Mesendoderm (in vitro differentiated cells): ENCODE measurements around the gene PHF12.
"Not testable (repeated sequence)": the region's sequence is repeated elsewhere in the genome, so short reads cannot be mapped to it uniquely, and the experiment has no call there.

Source experiments
- DNase-seq: peaks from one replicate; pipeline ENCODE4 v3.0.0; 2013
- H2AK5ac ChIP-seq: 2 replicates; pipeline ENCODE4 v1.6.1; 2013; ENCODE audit warnings: low read length, inconsistent platforms
- H2BK120ac ChIP-seq: 2 replicates; pipeline ENCODE4 v1.6.1; 2013; ENCODE audit warnings: low read depth, mild to moderate bottlenecking, low read length, moderate library complexity, mixed read lengths
- H2BK15ac ChIP-seq: replicated peaks from 2 replicates; pipeline ENCODE4 v1.6.1; 2013; ENCODE audit warnings: low read depth, mild to moderate bottlenecking, moderate library complexity
- H2BK5ac ChIP-seq: 2 replicates; pipeline ENCODE4 v1.6.1; 2013; ENCODE audit warnings: low read length, inconsistent platforms
- H3K18ac ChIP-seq: 2 replicates; pipeline ENCODE4 v1.6.1; 2013; ENCODE audit warnings: mild to moderate bottlenecking, low read length, mixed read lengths
- H3K23ac ChIP-seq: one replicate; pipeline ENCODE4 v1.6.1; 2013; ENCODE audit warnings: low read length
- H3K27ac ChIP-seq: 2 replicates; pipeline ENCODE4 v1.5.1; 2013; ENCODE audit warnings: low read depth, mild to moderate bottlenecking, inconsistent platforms, low read length, moderate library complexity
- H3K27me3 ChIP-seq: 2 replicates; pipeline ENCODE4 v1.6.1; 2013; ENCODE audit warnings: low read length, control low read depth, mild to moderate bottlenecking, inconsistent platforms; ENCODE audit not compliant: insufficient read depth, poor library complexity
- H3K36me3 ChIP-seq: 2 replicates; pipeline ENCODE4 v1.6.1; 2013; ENCODE audit warnings: low read length, inconsistent platforms; ENCODE audit not compliant: control insufficient read depth, insufficient read depth
- H3K4ac ChIP-seq: one replicate; pipeline ENCODE4 v1.6.1; 2013; ENCODE audit warnings: low read depth, mild to moderate bottlenecking, low read length, moderate library complexity
- H3K4me1 ChIP-seq: 2 replicates; pipeline ENCODE4 v1.6.1; 2013; ENCODE audit warnings: low read depth, low read length, inconsistent platforms; ENCODE audit not compliant: control insufficient read depth
- H3K4me2 ChIP-seq: 2 replicates; pipeline ENCODE4 v1.6.1; 2013; ENCODE audit warnings: low read length
- H3K4me3 ChIP-seq: 2 replicates; pipeline ENCODE4 v1.5.1; 2013; ENCODE audit warnings: mild to moderate bottlenecking, low read length
- H3K56ac ChIP-seq: one replicate; pipeline ENCODE4 v1.6.1; 2013; ENCODE audit warnings: low read length
- H3K79me1 ChIP-seq: 2 replicates; pipeline ENCODE4 v1.6.1; 2013; ENCODE audit warnings: low read length, inconsistent platforms
- H3K79me2 ChIP-seq: 2 replicates; pipeline ENCODE4 v1.6.1; 2013; ENCODE audit warnings: mild to moderate bottlenecking, low read length; ENCODE audit not compliant: control insufficient read depth, insufficient read depth
- H3K9ac ChIP-seq: 2 replicates; pipeline ENCODE4 v1.6.1; 2013; ENCODE audit warnings: low read length, inconsistent platforms
- H4K5ac ChIP-seq: one replicate; pipeline ENCODE4 v1.6.1; 2013; ENCODE audit warnings: low read length
- H4K8ac ChIP-seq: one replicate; pipeline ENCODE4 v1.6.1; 2013; ENCODE audit warnings: low read depth, mild to moderate bottlenecking, control low read depth, low read length, moderate library complexity
- WGBS: extraction: QIAGEN DNeasy Blood & Tissue Kit; methylation state at CpG from one replicate; pipeline ENCODE4 v1.1.7; 2013; ENCODE audit warnings: low lambda C conversion rate, missing lambda C conversion rate; ENCODE audit not compliant: insufficient coverage; ENCODE audit errors: extremely low coverage; 5-methylcytosine and 5-hydroxymethylcytosine counted together

PHF12 gene

DNA sequence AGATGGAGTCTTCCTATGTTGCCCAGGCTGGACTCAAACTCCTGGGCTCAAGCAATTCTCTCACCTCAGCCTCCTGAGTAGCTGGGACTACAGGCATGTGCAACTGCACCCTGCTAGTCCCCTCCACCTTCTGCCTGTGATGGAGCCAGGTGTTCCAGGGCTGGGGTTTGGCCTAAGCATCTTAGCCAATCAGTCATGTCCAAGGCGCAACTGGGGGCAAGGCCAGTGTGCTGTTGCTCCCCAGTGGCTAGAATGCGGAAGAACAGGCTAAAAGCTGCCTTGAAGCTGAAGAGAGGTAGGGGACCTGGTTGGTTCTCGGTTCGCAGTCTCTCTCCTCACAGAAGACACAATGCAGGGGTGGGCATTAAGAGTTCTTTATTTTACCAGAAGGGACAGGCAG lies 72.3 kb downstream of the PHF12 start:
- Histone ChIP-seq H3K9ac (no peak overlapping the region), H3K4me2 (no peak overlapping the region), H3K4me1 (peaks cover 3% of the 10 kb centered on the region), H3K4ac (no peak overlapping the region), H3K79me1 (no peaks in the 10 kb centered on the region), H3K18ac (no peak overlapping the region), H2BK15ac (no peak overlapping the region), H2BK5ac (no peak overlapping the region), H3K27ac (no peak overlapping the region), H3K23ac (no peak overlapping the region), H4K8ac (no peak overlapping the region), H3K4me3 (no peak overlapping the region), H2BK120ac (no peak overlapping the region), H2AK5ac (no peak overlapping the region), H4K5ac (no peak overlapping the region), H3K27me3 (no peaks in the 10 kb centered on the region), H3K36me3 (no peaks in the 10 kb centered on the region), H3K79me2 (no peaks in the 10 kb centered on the region), H3K56ac (no peak overlapping the region)
- peak; percentile 86 for DNase-seq
- WGBS, result no CpG with 5 or more reads among the region's 4 CpGs

DNA sequence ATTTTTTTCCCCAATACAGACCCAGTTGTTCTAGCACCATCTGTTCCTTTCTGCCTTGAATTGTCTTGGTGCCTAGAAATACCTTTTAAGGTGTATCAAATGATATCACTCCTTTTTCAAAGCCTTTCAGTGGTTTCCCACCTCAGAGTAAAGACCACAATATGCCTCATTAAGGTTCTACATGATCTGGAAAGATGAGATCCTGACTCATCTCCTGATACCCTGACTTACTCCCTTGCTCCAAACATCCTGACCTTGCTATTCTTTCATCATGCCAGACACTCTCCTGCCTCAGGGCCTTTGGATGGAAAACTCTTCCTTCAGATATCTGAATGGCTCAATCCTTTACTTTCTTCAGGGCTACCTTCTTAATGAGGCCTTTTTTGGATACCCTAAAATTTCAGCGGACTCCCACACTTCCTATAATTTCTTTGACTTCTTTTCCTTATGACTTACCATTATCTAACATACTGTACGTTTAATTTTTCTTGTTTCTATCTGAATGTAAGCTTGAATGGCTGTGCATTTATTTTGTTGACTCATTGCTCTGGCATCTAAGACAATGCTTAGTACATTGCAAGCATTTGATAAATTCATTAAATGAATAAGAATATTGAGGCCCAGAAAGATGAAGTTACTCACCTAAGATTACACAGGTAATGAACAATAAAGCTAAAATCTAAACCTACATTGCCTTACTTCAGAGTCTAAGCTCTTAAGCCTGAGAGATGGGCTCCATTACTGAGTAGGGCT lies 73.0 kb downstream of the PHF12 start:
- H3K4me2 ChIP-seq, result no peak overlapping the region
- no peak overlapping the region for H3K4me3 ChIP-seq
- peaks cover 3% of the 10 kb centered on the region for H3K4me1 ChIP-seq
- no peak overlapping the region for H3K18ac ChIP-seq
- H4K8ac ChIP-seq, result no peak overlapping the region
- H3K36me3 ChIP-seq, result no peaks in the 10 kb centered on the region
- H4K5ac ChIP-seq, result no peak overlapping the region
- DNase-seq, result no peak
- no peak overlapping the region for H3K23ac ChIP-seq
- no peaks in the 10 kb centered on the region for H3K79me1 ChIP-seq
- H3K27me3 ChIP-seq, result no peaks in the 10 kb centered on the region
- no peak overlapping the region for H2BK120ac ChIP-seq
- no CpG with 5 or more reads among the region's 2 CpGs for WGBS
- no peak overlapping the region for H3K56ac ChIP-seq
- no peak overlapping the region for H2BK5ac ChIP-seq
- H2AK5ac ChIP-seq, result no peak overlapping the region
- H2BK15ac ChIP-seq, result no peak overlapping the region
- no peaks in the 10 kb centered on the region for H3K79me2 ChIP-seq
- H3K27ac ChIP-seq, result no peak overlapping the region
- no peak overlapping the region for H3K9ac ChIP-seq
- no peak overlapping the region for H3K4ac ChIP-seq

DNA sequence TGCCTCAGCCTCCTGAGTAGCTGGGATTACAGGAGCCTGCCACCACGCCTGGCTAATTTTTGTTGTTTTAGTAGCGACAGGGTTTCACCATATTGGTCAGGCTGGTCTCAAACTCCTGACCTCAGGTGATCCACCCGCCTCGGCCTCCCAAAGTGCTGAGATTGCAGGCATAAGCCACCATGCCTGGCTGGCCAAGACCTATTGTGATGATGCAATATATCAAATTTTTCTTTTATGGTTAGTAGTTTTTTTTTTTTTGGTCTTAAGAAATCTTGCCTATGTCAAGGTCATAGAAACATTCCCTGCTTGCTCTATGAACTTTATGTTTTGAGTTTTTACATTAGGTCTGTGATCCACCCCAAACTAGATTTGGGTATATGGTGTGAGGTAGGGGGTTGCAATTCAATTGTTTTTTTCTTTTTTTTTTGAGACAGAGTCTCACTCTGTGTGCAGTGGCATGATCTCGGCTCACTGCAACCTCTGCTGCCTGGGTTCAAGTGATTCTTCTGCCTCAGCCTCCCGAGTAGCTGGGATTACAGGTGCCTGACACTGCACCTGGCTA lies 74.1 kb downstream of the PHF12 start:
- H3K18ac ChIP-seq, H4K5ac ChIP-seq, H3K36me3 ChIP-seq, H3K27me3 ChIP-seq, H3K4me2 ChIP-seq, H3K4me3 ChIP-seq, H2AK5ac ChIP-seq, H2BK120ac ChIP-seq, H3K9ac ChIP-seq, H3K79me1 ChIP-seq, H3K27ac ChIP-seq, H2BK15ac ChIP-seq, H3K4ac ChIP-seq, H3K23ac ChIP-seq, H3K4me1 ChIP-seq, H2BK5ac ChIP-seq, H3K56ac ChIP-seq, DNase-seq, H3K79me2 ChIP-seq, H4K8ac ChIP-seq: not testable (repeated sequence)
- WGBS, result no CpG with 5 or more reads among the region's 6 CpGs

DNA sequence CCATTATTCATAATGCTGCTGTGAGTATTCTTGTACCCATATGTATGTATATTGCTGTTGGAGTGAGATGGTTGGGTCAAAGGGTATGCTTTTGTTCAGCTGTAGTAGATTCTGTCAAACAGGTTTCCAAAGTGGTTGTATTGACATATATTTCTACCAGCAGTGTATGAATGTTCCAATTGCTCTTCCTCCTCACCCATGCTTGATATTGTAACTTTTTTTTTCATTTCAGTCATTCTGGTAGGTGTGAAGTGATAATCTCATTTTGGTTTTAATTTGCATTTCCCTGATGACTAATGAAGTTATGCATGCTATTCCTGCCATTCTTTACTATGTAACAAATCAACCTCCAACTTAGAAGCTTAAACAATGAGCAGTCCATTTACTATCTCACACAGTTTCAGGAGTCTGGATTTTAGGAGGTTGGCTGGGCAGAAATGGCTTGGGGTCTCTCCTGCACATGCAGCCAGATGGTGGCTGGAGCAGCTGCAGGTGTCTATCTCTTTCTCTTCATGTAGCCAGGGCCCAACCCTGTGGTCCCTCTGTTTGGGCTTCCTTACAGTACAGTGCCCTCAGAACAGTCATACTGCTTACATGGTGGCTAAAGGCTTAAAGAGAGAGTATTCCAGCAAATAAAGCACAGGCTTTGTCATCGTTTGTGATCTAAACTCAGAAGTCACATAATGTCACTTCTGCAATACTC lies 75.3 kb downstream of the PHF12 start:
- DNase-seq, result no peak
- no peaks in the 10 kb centered on the region for H3K36me3 ChIP-seq
- no peak overlapping the region for H3K4ac ChIP-seq
- no peak overlapping the region for H4K8ac ChIP-seq
- no peak overlapping the region for H2AK5ac ChIP-seq
- H3K56ac ChIP-seq, result no peak overlapping the region
- H3K27me3 ChIP-seq, result no peaks in the 10 kb centered on the region
- no peak overlapping the region for H3K4me2 ChIP-seq
- H3K18ac ChIP-seq, result no peak overlapping the region
- H2BK15ac ChIP-seq, result no peak overlapping the region
- peaks cover 3% of the 10 kb centered on the region for H3K4me1 ChIP-seq
- no peak overlapping the region for H2BK5ac ChIP-seq
- no peaks in the 10 kb centered on the region for H3K79me2 ChIP-seq
- H3K4me3 ChIP-seq, result no peak overlapping the region
- H3K9ac ChIP-seq, result no peak overlapping the region
- no peaks in the 10 kb centered on the region for H3K79me1 ChIP-seq
- WGBS, result no CpG with 5 or more reads among the region's 1 CpG
- no peak overlapping the region for H2BK120ac ChIP-seq
- H3K23ac ChIP-seq, result no peak overlapping the region
- H3K27ac ChIP-seq, result no peak overlapping the region
- H4K5ac ChIP-seq, result no peak overlapping the region

DNA sequence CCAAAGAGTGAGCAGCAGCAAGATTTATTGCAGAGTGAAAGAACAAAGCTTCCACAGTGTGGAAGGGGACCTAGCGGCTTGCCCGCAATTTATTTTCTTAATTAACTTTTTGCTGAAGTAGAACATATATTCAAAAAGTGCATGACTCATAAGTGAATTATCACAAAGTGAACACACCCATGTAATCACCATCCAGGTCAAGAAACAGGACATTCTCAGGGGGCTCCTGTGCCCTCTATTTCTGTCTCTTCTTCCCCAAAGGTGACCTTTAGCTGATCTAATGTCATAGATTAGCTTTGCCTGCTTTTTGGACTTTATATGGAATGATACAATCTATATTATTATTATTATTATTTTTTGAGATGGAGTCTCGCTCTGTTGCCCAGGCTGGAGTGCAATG lies 76.6 kb downstream of the PHF12 start:
- Histone ChIP-seq H3K36me3 (no peaks in the 10 kb centered on the region), H2BK120ac (no peak overlapping the region), H3K27ac (no peak overlapping the region), H3K4ac (no peak overlapping the region), H3K4me1 (peaks cover 3% of the 10 kb centered on the region), H4K5ac (no peak overlapping the region), H4K8ac (no peak overlapping the region), H3K56ac (no peak overlapping the region), H2BK15ac (no peak overlapping the region), H2AK5ac (no peak overlapping the region), H3K79me2 (no peaks in the 10 kb centered on the region), H3K18ac (no peak overlapping the region), H2BK5ac (no peak overlapping the region), H3K4me3 (no peak overlapping the region), H3K27me3 (no peaks in the 10 kb centered on the region), H3K23ac (no peak overlapping the region), H3K79me1 (no peaks in the 10 kb centered on the region), H3K4me2 (no peak overlapping the region), H3K9ac (no peak overlapping the region)
- WGBS, result no CpG with 5 or more reads among the region's 3 CpGs
- DNase-seq, result no peak
